RCC 7860 (cell line): ENCODE measurements around the gene BOLA3.
"Not testable (repeated sequence)": the region's sequence is repeated elsewhere in the genome, so short reads cannot be mapped to it uniquely, and the experiment has no call there.

ENCODE experiments used
- DNase-seq: peaks from one replicate; pipeline ENCODE4 v3.0.0-alpha.2; 2015; ENCODE audit warnings: low spot score
- FAIRE-seq: peaks from 2 replicates; lab custom pipeline; 2012; peaks lifted over from hg19 to GRCh38; lab: Jason Lieb, UNC

Gene BOLA3, protein sequence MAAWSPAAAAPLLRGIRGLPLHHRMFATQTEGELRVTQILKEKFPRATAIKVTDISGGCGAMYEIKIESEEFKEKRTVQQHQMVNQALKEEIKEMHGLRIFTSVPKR

DNA sequence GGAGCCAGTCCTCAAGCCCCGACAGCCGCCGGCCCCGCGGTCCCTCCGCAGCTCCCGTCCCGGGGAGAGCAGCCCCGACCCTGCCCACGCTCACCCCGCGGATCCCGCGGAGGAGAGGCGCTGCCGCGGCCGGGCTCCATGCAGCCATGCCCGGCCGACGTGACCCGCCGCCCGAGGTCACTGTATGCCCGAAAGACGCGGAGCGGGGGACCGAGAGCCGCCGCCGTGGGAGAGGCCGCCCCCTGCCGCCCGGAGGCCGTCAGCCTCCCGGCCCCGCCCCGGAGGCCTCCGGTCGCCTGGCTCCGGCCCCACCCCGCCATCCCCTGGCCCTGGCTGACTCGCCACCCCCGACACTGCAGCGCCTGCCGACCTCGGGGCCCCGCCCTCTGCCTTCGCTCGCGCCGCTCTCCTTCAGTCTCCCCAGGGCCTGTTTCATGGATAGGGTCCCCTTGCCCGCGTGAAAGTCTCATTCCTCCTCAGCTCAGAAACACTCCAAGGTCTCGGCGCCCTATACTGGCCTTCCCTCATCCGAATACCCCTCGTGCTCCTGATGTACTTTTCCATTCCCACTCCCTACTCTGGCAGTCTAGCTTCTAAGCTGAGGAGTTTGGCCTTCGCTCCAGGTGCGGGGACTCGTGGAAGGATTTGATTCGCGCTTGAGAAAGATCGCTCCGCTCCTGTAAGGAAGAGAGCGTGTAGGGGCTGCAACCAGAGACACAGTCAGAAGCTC lies at the start of gene BOLA3:
Gene BOLA3 (minus strand): TSS at position 186 of the 730 bp plus-strand sequence. CDS start 38 bp downstream, at position 148.
- DNase-seq, result peak; percentile 70
- FAIRE-seq, result no peak

DNA sequence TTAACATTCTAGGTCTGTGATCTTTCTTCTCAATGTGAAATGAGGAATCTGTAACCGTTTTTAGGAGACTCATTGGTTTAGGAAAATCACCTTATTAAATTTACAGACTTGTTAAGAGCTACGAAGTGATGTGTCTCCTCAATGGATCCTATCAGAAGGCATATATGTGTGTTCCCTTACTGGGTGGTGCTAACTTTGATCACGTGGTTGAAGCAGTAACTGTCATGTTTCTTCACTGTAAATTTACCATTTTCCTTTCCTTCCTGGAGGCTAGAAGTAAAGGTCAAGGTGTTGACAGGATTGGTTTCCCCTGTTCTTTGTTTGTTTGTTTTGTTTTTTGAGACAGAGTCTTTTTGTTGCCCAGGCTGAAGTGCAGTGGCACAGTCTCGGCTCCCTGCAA lies 49.3 kb upstream of the BOLA3 start:
- no peak for DNase-seq
- no peak for FAIRE-seq

DNA sequence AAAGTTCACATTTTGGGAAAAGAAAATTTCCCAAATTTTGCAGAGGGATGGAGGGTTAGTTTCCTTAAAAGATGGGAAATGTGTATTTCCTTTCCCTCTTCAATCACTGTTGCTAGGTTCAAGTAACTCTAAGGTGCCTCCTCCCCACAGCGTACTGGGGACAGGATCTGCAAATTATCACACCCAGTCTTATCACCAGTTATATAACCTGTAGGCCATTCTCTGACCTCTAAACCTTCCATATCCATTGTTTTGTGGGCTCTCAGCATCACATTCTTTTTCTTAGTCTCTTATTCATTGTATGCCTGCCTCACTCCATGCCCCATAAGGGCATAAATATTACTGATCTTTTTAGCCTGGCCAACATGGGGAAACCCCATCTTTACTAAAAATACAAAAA lies 47.1 kb upstream of the BOLA3 start:
- no peak for DNase-seq
- FAIRE-seq, result no peak

DNA sequence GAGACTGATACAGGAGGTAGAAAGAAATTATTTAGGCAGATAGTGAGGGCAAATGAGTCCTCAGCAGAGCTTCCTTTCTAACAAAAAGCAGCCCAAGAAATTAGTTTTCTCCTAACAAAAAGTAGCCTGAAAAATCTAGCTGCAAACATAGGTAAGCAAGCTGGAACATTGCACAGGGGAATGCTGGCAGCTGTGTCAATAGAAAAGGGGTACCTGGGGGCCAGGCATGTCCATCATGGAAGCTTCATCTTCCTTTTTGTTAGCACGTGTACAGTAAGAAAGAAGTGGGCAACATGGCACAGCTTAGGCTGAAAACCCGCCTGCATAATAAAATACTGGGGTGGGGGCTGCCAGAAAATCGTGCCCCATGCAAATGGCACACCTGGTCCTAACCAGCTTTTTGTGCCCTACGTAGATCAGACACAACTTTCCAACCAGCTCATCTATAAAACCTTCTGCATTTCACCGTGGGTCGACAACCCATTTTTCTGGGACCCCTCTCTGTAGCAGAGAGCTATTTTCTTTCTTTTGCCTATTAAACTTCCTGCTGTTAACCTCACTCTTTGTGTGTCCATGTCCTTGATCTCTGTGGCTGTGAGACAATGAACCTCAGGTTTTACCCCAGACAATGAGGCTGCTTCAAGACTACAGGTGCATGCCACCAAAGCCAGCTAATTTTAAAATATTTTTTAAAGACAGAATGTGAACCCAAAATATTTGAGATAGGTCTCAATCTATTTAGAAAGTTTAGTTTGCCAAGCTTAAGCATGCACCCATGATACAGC lies 44.1 kb upstream of the BOLA3 start:
- no peak for FAIRE-seq
- no peak for DNase-seq

DNA sequence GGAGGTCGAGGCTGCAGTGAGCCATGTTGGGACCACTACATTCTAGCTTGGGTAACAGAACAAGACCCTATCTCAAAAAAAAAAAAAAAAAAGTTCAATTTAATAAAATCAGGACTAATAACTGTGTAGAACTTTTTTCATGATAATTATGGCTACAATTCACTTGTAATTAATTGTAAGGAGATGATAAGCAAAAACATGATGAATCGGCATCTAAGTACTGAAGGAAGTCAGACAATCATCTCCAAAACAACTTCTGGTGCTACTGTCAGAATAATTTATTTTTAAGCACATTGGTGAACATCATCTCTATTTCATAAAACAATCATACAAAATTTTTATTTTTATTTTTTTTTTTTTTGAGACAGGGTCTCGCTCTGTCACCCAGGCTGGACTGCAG lies 41.0 kb upstream of the BOLA3 start:
- DNase-seq, result no peak
- no peak for FAIRE-seq

DNA sequence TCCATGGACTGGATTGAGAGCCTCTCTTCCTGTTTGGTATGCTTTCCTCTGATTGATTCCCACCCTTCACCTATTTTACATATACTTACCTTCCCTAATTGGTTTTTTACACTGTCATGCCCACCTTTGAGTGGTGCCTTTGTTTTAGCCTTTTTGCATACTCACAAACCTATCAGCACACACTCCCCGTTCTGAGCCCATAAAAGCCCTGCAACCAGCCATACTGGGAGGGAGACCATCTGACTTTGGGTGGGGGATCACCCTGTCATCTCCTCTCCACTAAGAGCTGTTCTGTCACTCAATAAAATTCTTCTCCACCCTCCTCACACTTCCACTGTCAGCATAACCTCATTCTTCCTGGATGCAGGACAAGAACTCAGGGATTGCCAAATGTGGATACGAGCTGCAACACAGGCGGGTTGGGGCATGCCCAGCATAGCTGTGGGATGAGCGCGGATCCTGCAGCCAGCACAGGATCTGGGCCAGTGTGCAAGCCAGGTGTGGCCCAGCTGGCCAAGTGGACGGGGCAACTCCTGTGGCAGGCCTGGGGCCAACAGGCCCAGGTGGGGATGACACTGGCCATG lies 40.4 kb upstream of the BOLA3 start:
- DNase-seq, result no peak
- no peak for FAIRE-seq

DNA sequence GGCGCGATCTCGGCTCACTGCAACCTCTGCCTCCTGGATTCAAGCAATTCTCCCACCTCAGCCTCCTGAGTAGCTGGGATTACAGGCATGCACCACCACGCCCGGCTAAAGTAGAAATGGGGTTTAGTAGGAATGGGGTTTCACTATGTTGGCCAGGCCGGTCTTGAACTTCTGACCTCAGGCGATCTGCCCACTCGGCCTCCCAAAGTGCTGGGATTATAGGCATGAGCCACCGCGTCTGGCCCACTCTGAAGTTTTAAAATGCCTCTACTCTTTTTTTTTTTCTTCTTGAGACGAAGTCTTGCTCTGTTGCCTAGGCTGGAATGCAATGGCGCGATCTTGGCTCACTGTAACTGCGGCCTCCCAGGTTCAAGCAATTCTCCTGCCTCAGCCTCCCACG lies 39.0 kb upstream of the BOLA3 start:
- DNase-seq, FAIRE-seq: not testable (repeated sequence)

DNA sequence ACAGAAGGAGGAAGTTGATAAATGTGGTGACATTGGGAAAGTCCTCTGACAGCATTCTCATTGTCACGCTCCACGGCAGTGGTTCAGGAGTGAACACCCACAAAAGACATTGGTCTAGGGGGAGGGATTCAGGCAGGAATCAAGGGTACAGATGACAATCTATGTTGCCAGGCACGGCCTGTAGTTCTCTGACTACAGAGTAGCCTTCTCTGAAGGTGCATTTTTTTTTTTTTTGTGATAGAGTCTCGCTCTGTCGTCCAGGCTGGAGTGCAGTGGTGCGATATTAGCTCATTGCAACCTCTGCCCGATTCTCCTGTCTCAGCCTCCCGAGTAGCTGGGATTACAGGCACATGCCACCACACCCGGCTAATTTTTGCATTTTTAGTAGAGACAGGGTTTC lies 38.3 kb upstream of the BOLA3 start:
- DNase-seq, result no peak
- FAIRE-seq, result no peak

DNA sequence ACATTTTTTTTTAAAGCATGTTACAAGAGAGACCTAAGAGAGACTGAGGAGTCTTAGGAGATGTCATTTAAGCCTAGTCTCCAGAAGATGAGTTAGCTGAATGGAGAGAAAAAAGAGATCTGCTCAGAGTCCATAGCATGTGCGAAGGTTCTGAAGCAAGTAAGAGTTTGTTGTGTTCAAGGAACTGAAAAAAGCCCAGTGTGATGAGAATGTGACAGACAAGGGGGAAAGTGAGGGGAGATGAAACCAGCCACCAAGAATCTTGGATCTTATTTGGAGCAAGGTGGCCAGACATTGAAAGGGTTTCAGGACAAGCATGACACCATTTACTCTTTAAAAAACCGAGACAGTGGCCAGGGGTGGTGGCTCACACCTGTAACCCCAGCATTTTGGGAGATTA lies 36.2 kb upstream of the BOLA3 start:
- DNase-seq, result no peak
- FAIRE-seq, result no peak

DNA sequence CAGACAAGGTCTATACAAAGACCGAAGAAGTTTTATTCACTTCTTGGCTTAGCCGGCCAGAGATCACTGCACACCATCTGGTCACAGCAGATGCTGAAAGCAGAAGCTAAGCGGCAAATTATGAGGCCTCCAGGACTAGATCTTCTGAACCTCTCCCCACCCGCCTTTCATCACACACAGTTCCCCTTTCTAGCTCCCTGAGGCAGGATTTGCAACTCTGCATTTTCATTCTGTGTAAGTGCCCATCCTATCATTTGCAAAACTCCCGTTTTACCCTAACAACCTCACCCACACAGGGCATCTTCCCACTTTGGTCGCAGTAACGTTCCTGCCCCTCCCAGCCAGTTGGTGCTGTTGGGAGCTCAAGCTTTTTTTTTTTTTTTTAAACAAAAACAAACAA lies 34.0 kb upstream of the BOLA3 start:
- no peak for DNase-seq
- no peak for FAIRE-seq

DNA sequence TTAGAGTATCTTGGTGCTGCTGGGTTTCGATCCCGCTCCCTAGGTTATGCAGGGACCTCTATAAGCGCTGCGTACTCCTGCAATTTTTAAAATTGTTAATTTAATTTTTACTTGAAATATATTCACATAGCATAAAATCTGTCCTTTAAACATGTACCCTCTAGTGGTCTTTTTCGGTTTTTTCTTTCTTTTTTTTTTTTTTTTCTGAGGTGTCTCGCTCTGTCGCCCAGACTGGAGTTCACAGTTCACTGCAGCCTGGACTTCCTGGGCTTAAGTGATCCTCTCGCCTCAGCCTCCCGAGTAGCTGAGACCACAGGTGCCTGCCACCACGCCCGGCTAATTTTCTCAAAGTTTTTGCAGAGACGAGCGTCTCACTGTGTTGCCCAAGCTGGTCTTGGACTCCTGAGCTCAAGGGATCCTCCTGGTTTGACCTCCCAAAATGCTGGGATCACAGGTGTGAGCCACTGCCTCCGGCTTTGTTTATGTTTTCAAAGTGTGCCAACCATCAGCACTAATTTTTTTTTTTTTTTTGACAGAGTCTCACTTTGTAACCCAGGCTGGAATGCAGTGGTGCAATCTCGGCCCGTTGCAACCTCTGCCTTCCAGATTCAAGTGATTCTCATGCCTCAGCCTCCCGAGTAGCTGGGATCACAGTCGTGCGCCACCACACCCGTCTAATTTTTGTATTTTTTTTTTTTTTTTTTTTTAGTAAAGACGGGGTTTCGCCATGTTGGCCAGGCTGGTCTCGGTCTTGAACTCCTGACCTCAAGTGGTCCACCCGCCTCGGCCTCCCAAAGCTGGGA lies 31.6 kb upstream of the BOLA3 start:
- DNase-seq (no peak), FAIRE-seq (no peak)

DNA sequence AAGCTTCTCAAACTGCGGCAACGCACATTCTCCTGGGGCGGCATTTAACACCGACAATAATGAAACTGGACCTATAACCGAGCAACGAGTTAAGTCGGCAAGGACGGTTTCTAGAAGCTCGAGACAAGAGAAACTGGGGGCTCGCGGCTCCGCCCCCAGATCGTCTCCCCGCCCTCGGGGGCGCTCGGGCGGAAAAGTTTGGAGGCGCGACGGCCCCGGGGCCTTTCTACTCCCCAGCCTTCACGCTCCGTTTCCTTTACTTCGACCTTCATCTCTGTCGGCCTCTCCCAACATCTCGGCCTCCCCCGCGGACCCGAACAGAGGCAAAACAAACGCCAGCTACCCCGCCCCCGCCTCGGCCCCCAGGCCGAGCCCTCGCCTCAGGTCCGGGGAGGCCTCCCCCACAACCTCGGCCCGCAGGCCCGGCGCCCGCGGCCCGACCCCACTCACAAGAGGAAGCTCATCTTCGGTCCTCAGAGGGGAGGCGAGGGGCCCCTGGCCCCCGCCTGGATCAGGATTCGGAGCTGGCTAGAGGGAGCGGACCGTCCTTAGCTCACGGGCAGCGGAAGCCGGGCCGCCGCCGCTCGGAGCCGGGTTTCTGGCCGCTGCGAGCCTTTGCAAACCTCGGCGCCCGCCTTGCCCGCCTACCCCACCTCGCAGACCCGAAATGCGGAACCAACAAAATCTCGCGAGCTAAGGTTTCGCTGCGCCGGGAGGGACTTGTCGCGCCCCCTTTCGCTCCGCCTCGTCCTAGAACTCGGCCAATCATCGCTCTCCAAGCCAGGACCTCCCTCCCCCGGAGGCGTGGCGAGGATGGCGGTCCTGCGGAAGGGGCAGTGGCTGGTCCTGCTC lies 30.7 kb upstream of the BOLA3 start, which contains the start of gene MOB1A:
Gene MOB1A (minus strand): TSS at position 669 of the 852 bp plus-strand sequence. CDS start 205 bp downstream, at position 464.
- FAIRE-seq, result peak; percentile 90

DNA sequence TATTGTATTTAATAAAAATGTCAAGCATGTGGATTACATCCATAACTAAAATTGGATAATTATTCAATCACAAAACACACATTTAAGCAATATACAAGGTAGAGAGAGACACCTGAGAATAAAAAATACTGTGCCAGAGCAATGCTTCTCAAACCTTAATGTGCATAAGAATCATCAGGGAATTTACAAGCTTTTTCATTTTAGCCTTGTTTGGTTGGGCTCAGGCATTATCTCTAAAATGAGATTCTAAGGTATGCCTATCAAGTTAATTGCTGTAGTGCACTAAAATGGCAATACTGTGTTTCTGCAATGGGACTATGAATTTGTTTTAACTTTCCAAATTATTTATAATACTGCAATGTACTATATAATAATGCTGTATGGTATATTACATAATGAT lies 30.0 kb upstream of the BOLA3 start:
- DNase-seq (no peak), FAIRE-seq (no peak)

More for the DNA sequence above, 30.7 kb upstream of the BOLA3 start, which contains the start of gene MOB1A:
- DNase-seq, result peak; percentile 93

DNA sequence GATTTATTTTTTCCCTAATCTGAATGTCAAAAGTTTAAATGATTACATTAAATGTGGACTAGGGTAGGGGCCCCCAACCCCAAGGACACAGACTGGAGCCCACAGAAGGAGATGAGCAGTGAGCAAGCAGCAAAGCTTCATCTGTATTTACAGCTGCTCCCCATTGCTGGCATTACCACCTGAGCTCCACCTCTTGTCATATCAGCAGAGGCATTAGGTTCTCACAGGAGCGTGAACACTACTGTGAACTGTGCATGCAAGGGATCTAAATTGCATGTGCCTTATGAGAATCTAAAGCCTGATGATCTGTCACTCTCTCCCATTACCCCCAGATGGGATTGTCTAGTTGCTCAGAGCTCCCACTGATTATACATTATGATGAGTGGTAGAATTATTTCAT lies 27.2 kb upstream of the BOLA3 start:
- FAIRE-seq (no peak), DNase-seq (no peak)

DNA sequence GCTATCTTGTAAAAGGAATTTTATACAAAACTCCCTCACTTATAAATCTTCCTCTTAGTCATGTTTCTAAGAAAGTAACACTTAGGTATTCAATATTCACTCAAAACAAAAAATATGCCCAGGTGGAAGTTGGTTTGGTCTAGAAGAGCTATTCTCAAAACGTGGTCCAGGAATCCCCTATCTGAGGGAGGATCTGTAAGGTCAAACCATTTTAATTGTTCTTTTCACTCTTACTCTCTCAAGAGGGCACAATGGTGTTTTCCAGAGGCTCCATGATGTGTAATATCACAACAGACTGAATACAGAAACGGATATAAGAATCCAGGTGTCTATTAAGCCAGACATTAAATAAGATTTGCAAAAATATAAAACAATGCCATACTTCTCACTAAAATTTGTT lies 21.0 kb upstream of the BOLA3 start:
- FAIRE-seq (no peak), DNase-seq (no peak)

DNA sequence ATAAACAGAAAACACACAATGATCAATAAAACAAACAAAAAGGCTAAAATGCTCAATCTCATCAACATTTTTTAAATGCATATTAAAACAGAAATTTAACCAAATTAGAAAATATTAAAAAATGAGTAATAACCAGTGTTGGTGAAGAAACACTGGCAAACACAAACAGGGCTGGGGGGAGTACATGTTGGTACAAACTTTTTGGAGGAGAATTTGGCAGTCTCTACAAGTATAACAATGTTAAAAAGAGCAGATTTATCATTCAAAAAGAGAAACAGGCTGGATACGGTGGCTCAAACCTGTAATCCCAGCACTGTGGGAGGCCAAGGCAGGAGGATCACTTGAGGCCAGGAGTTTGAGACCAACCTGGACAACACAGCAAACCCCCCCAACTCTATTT lies 17.0 kb upstream of the BOLA3 start:
- DNase-seq (no peak), FAIRE-seq (no peak)

DNA sequence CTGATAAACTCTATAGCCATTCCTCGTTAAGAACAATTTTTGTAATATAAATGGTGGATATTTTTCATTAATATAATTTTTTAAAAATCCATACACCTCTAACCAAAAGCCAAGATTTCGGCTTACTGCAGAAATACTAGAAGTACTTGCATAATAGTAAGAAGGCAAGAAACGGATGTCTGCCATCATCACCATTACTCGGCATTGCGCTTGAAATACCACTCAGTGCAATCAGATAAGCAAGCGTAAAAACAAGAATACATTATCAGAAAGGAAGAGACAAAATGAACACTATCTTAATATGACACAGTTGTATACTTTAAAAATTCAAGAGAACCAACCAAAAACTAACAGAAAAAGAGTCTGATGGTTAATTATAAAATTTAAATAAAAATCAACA lies 15.2 kb upstream of the BOLA3 start:
- FAIRE-seq (no peak), DNase-seq (no peak)

DNA sequence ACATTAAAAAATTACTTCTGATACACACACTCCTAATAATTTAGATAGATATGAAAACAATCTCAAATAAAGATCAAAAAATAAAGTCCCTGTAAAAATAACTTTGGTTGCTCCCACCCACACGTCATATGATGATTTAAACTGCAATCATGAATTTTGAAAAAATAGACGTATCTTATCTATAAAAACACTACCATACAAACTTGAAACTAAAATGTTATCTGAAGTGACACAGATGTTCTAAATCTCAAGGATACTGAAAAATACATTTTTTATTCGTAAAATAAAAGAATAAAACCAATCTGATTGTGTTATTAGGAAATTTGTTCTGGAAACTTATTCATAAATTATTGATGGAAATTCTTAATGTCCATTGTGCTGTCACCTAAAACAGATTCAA lies 8.1 kb upstream of the BOLA3 start:
- FAIRE-seq (no peak), DNase-seq (no peak)

DNA sequence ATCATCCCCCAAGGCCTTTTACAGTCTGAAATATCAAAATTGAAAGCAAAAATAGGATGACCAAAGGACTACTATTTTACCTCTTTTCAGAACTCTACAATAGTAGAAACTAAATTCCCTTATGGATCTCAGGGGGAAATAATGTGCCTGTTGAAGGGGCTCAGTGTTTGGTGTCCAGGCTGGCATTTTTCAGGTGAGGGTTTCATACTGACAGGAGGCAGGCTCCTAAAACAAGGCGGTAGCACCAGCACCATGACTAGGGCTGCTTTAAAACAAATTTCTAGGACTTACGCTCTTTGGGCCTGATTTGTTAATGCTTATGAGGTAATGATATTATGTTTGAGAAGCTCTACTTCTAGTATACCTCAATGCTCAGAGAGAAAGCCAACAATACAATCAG lies 5.2 kb upstream of the BOLA3 start:
- DNase-seq (no peak), FAIRE-seq (no peak)
